ENCODE results near the gene KANSL1. TPM values are rescaled to one million over a fixed set of nuclear protein-coding genes. Genes with fewer than 3 reads are reported as not detected.

The KANSL1 gene
- total RNA-seq, 1 experiment from 2014 or later: 24.9 TPM

DNA sequence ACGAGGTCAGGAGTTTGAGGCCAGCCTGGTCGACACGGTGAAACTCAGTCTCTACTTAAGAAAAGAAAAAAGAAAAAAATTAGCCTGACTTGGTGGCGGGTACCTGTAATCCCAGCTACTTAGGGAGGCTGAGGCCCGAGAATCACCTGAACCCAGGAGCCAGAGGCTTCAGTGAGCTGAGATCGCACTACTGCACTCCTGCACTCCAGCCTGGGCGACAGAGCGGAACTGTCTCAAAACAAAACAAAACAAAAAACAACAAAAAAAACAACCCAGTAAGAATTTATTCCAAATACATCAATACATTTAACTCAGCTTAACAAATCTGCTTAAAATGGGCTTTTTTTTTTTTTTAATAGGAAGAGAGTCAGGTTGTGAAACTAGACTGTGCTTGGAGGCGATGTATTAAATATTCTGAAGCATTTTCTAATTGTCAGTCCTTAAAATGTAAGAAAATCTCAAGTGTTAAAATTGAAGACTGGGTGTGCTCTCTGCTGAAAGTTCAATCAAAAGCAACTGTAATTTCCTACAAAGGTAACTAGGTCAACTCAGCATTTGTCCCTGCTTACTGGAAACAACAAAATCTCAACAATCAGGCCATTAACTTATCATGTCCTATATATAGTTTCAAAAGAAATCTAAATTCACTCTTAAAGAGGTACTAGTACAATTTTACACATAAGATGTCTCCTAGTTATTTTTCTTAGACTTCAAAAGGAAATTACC is 23.2 kb downstream of the KANSL1 start:
- DNase-seq (ENCODE audit: low spot score): no peak

DNA sequence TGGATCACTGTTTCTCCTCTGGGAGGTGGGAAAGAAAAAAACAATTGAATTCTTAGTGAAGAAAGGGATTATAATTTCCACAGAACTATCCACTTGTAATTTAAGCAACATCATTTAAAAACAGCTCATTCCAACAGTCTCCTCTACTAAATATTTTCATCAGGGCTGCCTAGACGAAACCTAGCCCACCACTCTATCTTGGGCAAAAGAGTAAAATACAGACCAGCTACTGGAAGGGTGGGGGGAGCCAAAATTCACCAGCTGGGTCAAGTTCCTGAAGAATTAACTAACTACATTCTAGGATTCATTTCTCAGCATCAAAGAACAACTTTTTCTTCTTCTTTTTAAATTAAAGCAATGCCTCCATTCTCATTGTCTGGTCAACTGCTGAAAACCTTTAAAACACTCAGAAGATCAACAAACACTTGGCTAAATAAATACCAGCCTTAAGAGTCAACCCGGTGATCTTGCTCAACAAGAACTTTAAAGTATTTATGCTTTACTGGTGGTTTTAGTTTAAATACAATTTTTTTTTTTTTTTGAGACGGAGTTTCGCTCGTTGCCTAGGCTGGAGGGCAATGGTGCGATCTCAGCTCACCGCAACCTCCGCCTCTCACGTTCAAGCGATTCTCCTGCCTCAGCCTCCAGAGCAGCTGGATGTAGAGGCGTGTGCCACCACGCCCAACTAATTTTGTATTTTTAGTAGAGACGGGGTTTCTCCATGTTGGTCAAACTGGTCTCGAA is 25.2 kb downstream of the KANSL1 start:
- DNase-seq (ENCODE audit: low spot score): no peak

DNA sequence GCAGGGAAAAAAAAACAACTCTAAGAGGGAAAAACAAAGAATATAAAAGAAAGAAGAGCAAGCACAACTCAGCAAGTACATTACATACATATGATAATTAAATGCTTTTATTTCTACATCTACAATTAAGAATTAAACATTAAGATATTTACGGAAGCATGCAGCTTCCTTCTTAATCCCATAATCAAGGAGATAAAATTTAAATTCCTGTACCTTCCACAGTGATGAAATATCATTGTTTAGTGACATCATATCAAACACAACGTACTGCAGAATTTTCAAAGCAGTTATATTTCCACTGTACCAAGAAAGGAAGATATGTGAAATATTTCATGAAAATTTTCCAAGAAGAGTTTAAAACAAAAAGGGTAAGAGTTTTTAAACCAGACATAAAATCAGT is 26.0 kb downstream of the KANSL1 start:
- no peak for DNase-seq (ENCODE audit: low spot score)

DNA sequence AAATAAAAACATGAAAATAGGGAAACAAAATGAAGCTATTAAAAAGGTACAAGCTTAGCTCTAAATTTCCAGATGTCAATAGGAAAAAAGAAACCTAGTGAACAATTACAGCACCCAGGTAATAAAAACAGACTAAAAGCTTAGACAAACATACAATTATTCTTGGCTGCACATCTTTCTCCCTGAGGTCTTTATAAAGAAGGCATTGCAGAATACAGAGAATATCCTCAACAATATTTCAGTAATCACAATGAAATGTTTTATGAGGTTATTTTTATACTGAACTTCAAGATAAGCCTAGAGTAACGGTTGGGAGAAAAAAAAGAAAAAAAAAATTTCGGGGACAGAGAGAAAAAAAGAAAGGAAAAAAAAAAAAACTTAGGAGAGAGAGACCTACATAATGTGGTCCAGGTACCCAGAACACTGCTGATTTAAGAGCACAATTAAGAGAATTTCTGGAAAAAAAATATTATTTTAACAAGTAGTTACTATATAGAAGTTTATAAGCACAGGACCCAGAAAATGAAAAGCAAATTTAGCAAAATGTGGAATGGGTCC is 26.5 kb downstream of the KANSL1 start:
- no peak for DNase-seq (ENCODE audit: low spot score)

DNA sequence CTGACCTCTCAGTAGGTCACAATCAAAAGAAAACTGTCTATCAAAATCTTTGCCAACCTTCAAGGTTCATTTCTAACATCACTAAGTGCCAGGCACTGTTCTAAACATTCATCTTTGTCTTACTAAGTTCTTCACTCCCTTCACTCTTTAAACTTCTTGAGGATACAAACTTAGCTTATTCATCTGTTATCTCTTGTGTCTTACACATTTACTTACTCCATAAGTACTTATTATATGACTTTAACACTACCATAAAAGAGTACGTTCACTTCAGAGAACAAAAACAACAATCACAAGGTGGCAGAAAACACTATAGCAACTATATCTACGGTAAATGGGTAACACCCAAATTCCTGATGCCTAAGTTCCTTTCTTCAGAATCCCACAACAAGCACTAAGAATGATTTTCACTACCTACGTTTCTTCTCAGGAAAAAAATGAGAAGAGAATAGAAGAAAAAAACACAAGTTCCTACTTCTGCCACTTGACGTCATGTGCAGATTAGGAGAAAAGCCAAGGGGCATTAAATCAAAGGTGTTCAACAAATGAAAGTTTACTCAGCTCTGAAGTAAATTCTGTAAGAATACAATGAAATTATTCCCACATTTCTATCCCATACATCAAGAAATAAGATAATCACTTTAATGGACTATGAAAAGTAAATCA is 29.2 kb downstream of the KANSL1 start:
- DNase-seq (ENCODE audit: low spot score): no peak

DNA sequence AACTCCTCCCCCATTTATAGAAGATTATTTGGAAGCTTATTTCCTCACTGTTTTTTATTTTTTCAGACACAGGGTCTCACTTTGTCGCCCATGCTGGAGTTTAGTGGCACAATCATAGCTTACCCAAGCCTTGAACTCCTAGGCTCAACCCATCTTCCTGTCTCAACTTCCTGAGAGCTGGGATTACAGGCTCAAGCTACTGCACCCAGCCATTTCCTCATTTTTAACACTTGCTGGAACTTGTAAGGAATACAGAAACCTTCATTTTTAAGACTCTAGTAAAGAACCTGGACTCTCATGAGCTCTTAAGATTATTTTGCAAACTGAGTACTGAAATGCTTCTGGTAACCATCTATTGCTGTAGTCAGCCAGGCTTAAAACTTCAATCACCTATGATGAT is 29.9 kb downstream of the KANSL1 start:
- no peak for DNase-seq (ENCODE audit: low spot score)

DNA sequence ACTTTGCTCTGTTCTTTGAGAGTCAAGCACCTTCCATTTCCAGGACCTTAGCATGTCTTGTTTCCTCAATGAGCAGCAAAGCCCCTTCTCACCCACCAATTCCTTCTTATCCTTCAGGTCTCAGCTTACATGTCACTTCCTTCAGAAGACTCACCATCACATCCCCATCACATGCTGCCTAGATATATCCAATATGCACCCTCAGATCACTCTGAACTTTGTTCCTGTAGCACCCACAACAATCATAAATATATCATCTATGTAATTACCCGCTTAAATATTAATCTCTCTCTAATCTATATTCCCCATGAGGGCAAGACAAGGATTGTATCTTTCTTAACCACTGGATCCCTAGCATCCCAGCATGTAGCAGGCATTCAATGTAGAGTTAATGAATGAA is 30.4 kb downstream of the KANSL1 start:
- no peak for DNase-seq (ENCODE audit: low spot score)

DNA sequence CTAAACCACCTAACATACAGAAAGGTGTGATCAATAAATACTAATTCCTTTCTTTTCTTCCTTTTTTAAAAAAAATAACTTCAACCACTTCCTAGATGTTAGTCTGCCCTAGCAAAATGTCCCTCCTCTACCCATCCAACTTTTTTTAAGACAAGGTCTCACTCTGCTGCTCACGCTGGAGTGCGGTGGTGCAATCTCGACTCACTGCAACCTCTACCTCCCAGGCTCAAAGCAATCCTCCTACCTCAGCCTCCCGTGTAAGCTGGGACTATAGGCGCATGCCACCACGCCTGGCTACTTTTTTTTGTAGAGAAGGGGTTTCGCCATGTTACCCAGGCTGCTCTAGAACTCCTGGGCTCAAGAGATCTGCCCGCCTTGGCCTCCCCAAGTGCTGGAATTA is 33.1 kb downstream of the KANSL1 start:
- DNase-seq (ENCODE audit: low spot score): no peak

DNA sequence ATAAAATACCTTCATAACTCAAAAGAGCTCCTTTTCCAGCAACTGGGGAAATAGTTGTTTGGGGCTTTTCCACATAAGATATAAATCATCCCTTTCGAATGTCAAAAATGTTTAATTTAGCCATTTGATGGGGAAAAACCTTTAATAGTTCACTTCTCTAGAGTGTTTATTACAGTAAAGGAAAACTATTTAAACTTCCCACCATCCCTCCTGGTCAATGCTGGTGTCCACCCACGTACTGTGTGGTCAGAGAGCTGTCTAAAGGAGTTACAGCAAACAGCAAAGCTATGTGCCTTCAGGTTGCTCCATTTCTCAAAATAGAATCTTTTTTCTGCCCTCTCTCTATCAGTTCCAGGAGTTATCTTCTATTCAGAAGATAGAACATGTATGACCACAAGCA is 33.5 kb downstream of the KANSL1 start:
- no peak for DNase-seq (ENCODE audit: low spot score)

DNA sequence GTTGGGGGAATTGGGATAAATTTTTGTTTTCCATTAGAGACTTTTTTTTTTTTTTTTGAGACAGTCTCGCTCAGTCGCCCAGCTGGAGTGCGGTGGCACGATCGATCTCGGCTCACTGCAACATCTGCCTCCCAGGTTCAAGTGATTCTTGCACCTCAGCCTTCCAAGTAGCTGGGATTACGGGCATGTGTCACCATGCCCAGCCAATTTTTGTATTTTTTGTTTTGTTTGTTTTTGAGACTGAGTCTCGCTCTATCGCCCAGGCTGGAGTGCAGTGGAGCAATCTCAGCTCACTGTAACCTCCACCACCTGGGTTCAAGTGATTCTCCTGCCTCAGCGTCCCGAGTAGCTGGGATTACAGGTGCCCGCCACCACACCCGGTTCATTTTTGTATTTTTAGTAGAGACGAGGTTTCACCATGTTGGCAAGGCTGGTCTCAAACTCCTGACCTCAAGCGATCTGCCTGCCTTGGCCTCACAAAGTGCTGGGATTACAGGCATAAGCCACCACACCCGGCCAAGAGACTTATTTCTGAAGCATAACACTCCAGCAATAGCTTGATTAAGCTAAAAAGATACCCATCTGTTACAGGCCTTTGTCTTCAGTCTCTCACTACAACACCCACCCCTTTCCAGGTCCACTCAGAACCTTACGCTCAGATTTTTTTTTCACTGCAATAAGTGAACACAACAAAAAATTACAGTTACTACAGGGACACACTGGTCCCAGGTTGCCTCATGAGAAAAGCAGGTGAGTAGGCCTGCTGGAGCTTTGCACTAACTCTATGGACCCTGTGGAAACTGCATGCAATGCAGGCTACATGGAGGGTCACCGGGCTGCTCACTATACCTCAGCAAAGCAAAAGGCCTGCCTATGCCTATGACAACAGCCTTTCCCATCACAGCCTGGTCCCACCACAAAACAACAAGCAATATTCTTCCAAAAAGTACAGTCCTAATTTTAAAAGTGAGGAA is 34.6 kb downstream of the KANSL1 start:
- no peak for DNase-seq (ENCODE audit: low spot score)

DNA sequence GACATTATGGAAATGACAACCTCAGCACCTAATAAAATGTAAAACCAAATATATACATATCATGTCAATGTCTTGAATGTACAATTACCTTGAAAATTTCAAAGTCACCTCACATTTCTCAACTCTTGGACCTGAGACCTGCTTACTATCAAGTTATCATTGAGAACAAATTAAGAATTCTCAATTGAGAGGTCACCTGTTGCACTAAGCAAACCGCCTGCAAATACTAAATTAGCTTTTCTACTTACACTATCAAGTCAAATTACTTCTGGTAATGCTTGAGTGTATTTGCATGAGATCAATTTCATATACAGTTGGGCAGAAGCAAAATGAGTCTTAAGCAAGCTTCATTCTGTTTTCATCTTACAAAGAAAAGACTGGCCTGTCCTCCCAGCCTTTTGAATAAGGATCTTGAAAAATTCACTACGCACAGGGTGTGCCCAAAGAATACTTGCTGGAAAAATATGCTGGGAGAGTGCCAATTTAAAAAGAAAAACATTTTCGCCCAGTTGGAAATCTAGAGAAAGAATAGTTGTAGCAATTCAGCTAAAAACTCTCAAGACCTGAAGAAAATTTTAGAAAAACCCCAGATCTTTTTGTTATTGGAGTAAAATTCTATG is 35.7 kb downstream of the KANSL1 start:
- DNase-seq (ENCODE audit: low spot score): no peak

DNA sequence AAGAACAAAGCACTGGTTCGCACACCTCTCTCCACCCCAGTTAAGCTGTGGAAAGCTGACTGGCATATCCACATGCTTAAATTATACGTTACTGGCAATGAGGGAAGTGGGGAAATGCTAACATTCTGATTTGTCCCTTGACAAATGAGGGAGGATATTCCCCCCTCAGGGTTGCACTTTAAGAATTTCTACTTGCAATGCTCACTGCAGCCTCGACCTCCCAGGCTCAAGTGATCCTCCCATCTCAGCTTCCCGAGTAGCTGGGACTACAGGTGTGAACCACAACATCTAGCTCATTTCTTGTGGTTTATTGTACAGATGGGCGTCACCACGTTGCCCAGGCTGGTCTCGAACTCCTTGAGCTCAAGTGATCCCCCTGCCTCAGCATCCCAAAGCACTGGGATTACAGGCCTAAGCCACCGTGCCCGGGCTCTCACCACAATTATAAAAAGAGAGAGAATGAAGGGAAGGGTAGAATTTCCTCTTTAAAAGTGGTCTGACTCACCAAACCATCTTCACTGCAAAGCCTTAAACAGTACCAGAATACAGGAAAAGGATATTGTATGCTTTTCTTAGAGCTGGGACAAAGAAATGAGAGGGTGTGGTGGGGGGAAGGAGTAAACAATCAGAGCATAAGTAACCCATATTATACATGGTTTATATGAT is 38.9 kb downstream of the KANSL1 start:
- peak; percentile 44 for DNase-seq (ENCODE audit: low spot score)

DNA sequence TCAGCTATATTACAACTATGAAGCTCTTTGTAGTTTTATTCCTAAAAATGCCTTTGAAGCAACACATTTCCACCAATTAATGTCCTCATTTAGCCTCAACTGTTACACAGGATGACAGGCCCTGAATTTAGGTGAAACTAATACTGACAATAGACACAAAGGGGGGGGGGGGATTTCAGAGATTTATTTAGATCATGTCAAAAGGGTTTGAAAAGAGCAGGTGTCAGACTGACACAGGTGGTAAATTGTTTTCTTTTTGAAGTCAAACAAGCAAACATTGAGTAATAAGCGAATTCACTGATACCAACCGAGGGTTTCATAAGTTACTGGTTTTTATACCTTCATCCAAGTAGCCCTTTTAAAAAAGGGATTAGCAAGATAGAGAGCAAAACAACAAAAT is 40.8 kb downstream of the KANSL1 start:
- DNase-seq (ENCODE audit: low spot score): no peak

DNA sequence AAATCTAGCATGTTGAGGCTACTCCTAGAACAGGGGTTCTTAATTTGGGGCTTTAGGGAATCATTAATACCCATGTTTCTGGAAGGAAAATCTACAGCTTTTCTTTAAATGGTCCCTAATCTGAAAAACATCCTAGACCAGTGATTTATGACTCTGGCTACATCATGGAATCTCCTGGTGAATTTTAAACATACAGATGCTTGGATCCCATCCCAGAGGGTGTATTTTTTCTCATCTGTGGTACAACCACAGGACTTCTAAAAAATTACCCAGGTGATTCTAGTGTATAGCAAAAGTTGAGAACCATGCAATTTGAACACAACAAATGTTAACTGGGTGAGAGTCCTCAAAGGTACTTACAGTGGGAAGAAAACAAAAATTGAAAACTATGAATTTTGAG is 41.5 kb downstream of the KANSL1 start:
- no peak for DNase-seq (ENCODE audit: low spot score)

DNA sequence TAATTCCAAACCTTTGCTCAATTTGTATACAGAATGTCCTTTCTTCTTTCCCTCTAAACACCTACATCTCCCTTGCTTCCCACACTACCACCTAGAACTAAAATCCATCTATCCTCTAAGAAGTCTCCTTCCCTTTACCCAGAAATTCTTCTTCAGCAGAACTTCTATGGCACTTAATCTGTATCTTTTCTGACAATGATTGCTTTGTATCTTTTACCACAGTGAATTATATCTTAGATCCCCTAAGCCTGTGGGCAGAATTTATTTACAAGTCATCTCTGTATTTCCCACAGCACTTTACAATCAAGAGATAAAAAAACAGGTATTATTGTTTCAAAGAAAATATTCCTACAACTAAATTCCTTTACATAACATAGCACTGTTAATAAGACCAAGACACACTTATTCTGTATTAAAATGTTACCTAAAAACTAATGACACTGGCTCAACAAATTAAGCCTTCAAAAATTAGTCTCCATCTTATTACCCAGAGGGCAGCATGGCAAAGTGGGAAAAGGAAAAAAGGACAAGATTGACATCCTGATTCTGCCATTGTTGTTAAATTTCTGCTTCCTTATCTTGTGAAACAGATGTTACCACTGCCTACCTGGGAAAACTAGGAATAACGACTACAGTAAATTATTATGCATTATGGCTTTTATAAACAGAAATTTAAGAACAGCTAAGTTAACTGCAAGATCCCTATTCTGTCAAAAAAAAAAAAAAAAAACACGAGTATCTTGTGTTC is 42.8 kb downstream of the KANSL1 start:
- no peak for DNase-seq (ENCODE audit: low spot score)

DNA sequence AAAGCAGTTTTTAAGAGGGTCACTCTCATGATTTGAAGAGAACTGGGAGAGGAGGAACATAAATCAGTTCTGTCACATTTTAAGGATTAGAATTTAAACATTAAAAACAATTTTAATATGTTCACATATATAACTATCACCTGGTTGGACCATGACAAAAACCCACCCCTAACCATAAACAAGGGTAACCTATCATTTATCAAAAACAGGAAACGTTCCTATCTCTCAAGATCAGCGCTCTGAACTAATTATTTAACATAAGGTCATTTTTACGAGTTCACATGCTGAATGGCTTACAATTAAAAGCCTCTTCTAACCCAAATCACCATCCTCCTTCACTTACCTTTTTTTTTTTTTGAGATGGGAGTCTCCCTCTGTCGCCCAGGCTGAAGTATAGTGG is 45.0 kb downstream of the KANSL1 start:
- no peak for DNase-seq (ENCODE audit: low spot score)

DNA sequence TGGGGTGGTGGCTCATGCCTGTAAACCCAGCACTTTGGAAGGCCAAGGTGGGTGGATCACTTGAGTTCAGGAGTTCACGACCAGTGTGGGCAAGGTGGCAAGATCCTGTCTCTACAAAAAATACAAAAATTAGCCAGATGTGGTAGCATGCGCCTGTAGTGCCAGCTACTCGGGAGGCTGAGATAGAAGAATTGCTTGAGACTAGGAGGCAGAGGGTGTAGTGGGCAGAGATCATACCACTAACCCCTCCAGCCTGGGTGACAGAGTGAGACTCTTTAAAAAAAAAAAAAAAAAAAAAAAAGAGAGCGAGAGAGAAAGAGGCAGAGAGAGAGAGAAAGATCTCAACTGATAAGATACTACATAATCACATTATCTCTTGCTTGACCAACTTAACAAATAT is 45.9 kb downstream of the KANSL1 start:
- no peak for DNase-seq (ENCODE audit: low spot score)

DNA sequence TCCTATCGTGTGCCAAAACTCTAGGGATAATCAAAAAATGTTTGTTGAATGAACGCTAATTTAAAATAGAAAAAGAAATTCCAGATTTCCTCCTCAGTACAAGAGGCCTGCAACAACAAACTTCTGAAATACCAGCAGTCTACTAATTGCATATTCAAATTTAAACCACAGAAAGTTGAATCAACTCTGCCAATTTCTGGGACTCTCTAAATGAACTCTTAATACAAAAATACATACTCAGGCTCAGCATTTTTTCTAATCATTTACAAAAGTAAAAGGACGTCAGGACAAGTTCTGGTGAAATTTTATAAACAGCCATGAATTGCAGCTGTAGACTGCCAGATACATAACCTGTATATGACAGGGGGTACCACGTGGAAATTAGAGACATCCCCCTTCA is 49.0 kb downstream of the KANSL1 start:
- no peak for DNase-seq (ENCODE audit: low spot score)

DNA sequence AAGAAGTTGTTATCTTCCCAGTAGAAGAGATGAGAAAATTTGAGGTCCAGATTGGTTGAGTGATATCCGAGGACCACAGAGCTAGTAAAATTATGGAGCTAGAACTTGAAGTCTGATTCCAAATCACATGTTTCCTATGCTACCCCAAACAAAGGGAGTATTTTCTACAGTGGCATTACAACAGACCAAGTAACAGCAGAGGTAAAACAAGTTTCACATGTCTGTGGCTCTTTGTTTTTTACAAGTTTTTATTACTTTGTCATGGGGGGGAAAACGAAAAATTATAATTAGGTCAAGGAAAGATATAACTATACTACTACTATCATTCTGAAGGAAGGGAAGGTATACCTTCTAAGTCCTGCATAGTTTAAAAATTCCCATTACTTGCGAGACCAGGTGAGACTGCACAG is 49.4 kb downstream of the KANSL1 start:
- no peak for DNase-seq (ENCODE audit: low spot score)

DNA sequence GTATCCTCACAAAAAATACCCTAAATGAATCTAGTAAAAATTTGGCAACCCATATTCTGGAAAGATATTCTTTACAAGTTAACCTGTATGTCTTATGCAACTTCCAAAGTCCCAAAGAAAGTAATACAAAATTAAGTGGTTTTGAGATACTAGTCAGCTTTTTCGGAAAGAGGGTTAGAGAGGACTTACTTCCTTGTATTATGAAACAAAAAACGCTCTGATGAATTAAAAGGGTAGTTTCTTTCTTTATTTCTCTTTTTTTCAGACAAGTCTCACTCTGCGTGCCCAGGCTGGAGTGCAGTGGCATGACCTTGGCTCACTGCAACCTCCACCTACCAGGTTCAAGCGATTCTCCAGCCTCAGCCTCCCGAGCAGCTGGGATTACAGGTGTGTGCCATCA is 51.6 kb downstream of the KANSL1 start:
- DNase-seq (ENCODE audit: low spot score): no peak
